Measurements from ENCODE around the gene VSIR. TPM values are rescaled to one million over a fixed set of nuclear protein-coding genes. Genes with fewer than 3 reads are reported as not detected.

The VSIR gene
- total RNA-seq, 4 donors from 2014 or later = 37.8 to 118 (median 90.3) TPM

GRCh38 chr10:71725998-71726579, 47.2 kb downstream of the VSIR start:
- intact Hi-C loops (cut with DNase I) = no loop called here
- H3K4me1 ChIP-seq = peaks cover 32 to 44% (median 38%) of the 10 kb centered on the region in 4 donors
- H3K4me3 ChIP-seq = no peak overlapping the region
- TF ChIP-seq CTCF (IDR thresholded peaks at IDR 0.05) (peak in 1 of 3 experiments; percentile 26), POLR2A (IDR thresholded peaks at IDR 0.05; ENCODE audit: low read depth) (no peak)
- H3K27me3 ChIP-seq = no peaks in the 10 kb centered on the region
- H3K36me3 ChIP-seq = no peaks in the 10 kb centered on the region
- H3K27ac ChIP-seq (replicated peaks in 1 of 4) = peak overlapping the region in 3 of 4 donors; percentile 34 to 71 (median 71)
- no peaks in the 10 kb centered on the region for H3K9me3 ChIP-seq
- 50% methylated on average over 8 of the region's 9 CpGs for WGBS
- no peak for DNase-seq (ENCODE audit: extremely low spot score)

- Histone ChIP-seq H3K9me3 (no peaks in the 10 kb centered on the region), H3K4me1 (peaks cover 32 to 44% (median 38%) of the 10 kb centered on the region in 4 donors), H3K36me3 (no peaks in the 10 kb centered on the region), H3K27ac (replicated peaks in 1 of 4) (no peak overlapping the region), H3K27me3 (no peaks in the 10 kb centered on the region), H3K4me3 (no peak overlapping the region)
- TF ChIP-seq POLR2AphosphoS5 (IDR thresholded peaks at IDR 0.05) (no peak), EP300 (IDR thresholded peaks at IDR 0.05) (no peak), POLR2A (IDR thresholded peaks at IDR 0.05; ENCODE audit: low read depth) (no peak), CTCF (IDR thresholded peaks at IDR 0.05) (no peak)
- intact Hi-C loops (cut with DNase I) = no loop called here
- DNase-seq (ENCODE audit: extremely low spot score) = no peak
- WGBS = 92% methylated on average over 11 of the region's 14 CpGs
These were observed 48.1 kb downstream of the VSIR start for GRCh38 chr10:71725249-71725648.

GRCh38 chr10:71724539-71724938, 48.8 kb downstream of the VSIR start:
- no peaks in the 10 kb centered on the region for H3K9me3 ChIP-seq
- H3K36me3 ChIP-seq = no peaks in the 10 kb centered on the region
- no peak overlapping the region for H3K4me3 ChIP-seq
- WGBS = 100% methylated on average over 5 of the region's 6 CpGs
- intact Hi-C loops (cut with DNase I) = no loop called here
- TF ChIP-seq POLR2AphosphoS5 (IDR thresholded peaks at IDR 0.05) (no peak), EP300 (IDR thresholded peaks at IDR 0.05) (no peak), POLR2A (IDR thresholded peaks at IDR 0.05; ENCODE audit: low read depth) (no peak), CTCF (IDR thresholded peaks at IDR 0.05) (no peak)
- peaks cover 34 to 46% (median 39%) of the 10 kb centered on the region in 4 donors for H3K4me1 ChIP-seq
- H3K27ac ChIP-seq (replicated peaks in 1 of 4) = no peak overlapping the region
- DNase-seq (ENCODE audit: extremely low spot score) = no peak
- H3K27me3 ChIP-seq = no peaks in the 10 kb centered on the region

- no peaks in the 10 kb centered on the region for H3K9me3 ChIP-seq
- no peaks in the 10 kb centered on the region for H3K27me3 ChIP-seq
- TF ChIP-seq POLR2A (IDR thresholded peaks at IDR 0.05; ENCODE audit: low read depth) = no peak
- no peak for TF ChIP-seq CTCF (IDR thresholded peaks at IDR 0.05)
- TF ChIP-seq EP300 (IDR thresholded peaks at IDR 0.05) = no peak
- no peak for TF ChIP-seq POLR2AphosphoS5 (IDR thresholded peaks at IDR 0.05)
- intact Hi-C loops (cut with DNase I) = no loop called here
- WGBS = 95% methylated on average over 7 of the region's 11 CpGs
- peaks cover 35 to 46% (median 39%) of the 10 kb centered on the region in 4 donors for H3K4me1 ChIP-seq
- no peaks in the 10 kb centered on the region for H3K36me3 ChIP-seq
- H3K4me3 ChIP-seq = no peak overlapping the region
- no peak overlapping the region for H3K27ac ChIP-seq (replicated peaks in 1 of 4)
- DNase-seq (ENCODE audit: extremely low spot score) = no peak
These were observed 50.0 kb downstream of the VSIR start for GRCh38 chr10:71723311-71723710.

GRCh38 chr10:71722849-71723248, 50.5 kb downstream of the VSIR start:
- peaks cover 34 to 46% (median 39%) of the 10 kb centered on the region in 4 donors for H3K4me1 ChIP-seq
- WGBS = 100% methylated on average over 1 of the region's 1 CpG
- no peaks in the 10 kb centered on the region for H3K9me3 ChIP-seq
- intact Hi-C loops (cut with DNase I) = no loop called here
- no peak overlapping the region for H3K27ac ChIP-seq (replicated peaks in 1 of 4)
- H3K4me3 ChIP-seq = no peak overlapping the region
- no peaks in the 10 kb centered on the region for H3K27me3 ChIP-seq
- TF ChIP-seq POLR2AphosphoS5 (IDR thresholded peaks at IDR 0.05) (no peak), EP300 (IDR thresholded peaks at IDR 0.05) (no peak), POLR2A (IDR thresholded peaks at IDR 0.05; ENCODE audit: low read depth) (no peak), CTCF (IDR thresholded peaks at IDR 0.05) (no peak)
- no peaks in the 10 kb centered on the region for H3K36me3 ChIP-seq
- no peak for DNase-seq (ENCODE audit: extremely low spot score)
